Measurements from ENCODE around the gene TACO1. TPM values are rescaled to one million over a fixed set of nuclear protein-coding genes. Genes with fewer than 3 reads are reported as not detected.

The TACO1 gene
- total and polyA plus RNA-seq, 2 of the 8 experiments (the other 6 are each of a cell fraction or from before 2014, with no cell fraction given): 19.1 to 23.6 TPM

- H3K23ac ChIP-seq (ENCODE audit: insufficient read length): no peak overlapping the region
- ChIA-PET POLR2A (ENCODE audit: partially characterized antibody) (interaction anchor here (0.9 to 1.9 kb wide), 4 partner anchors 16 to 180 kb away, joined by 3 to 5 read pairs (median 3); partner anchors contain the start of gene MAP3K3), CTCF (ENCODE audit: partially characterized antibody) (interaction anchor here (1.0 to 1.7 kb wide), 5 partner anchors 27 to 211 kb away, joined by 3 to 5 read pairs (median 3); no protein-coding TSS in a partner anchor)
- no peak overlapping the region for H2BK15ac ChIP-seq (ENCODE audit: low read length)
- FAIRE-seq (no peak), DNase-seq (ENCODE audit: low read depth in 1 of 2, low spot score in 2 of 2) (no peak)
- peak overlapping the region; percentile 14 to 53; a peak in 2 of 4 replicates for H3K4me2 ChIP-seq (ENCODE audit: insufficient read depth in 1 of 2, low read depth in 2 of 2, low read length in 2 of 2)
- no peak overlapping the region for H3K4me3 ChIP-seq (ENCODE audit: extremely low read depth in 1 of 4, insufficient read depth in 2 of 4, low read depth in 3 of 4, low read length in 4 of 4)
- H2AK5ac ChIP-seq (ENCODE audit: low read depth, low read length): no peak overlapping the region
- H2BK12ac ChIP-seq (ENCODE audit: low read depth, low read length): no peak overlapping the region
- H3K23me2 ChIP-seq (ENCODE audit: low read depth, low read length): no peaks in the 10 kb centered on the region
- H2BK120ac ChIP-seq (replicated peaks; ENCODE audit: low read depth, low read length): no peak overlapping the region
- H3K9ac ChIP-seq (replicated peaks in 1 of 4; ENCODE audit: extremely low read depth in 1 of 4, low read depth in 3 of 4, low read length in 3 of 4): no peak overlapping the region
- H3K36me3 ChIP-seq (ENCODE audit: control insufficient read depth in 2 of 4, insufficient read depth in 4 of 4, low read length in 3 of 4): peaks cover 0 to 5% (median 2%) of the 10 kb centered on the region in 4 experiments; a peak in 5 of 8 replicates
- no peak overlapping the region for H3K27ac ChIP-seq (ENCODE audit: low read depth, low read length)
- no peak overlapping the region for H3K14ac ChIP-seq (ENCODE audit: insufficient read length)
- H4K8ac ChIP-seq (ENCODE audit: extremely low read depth, insufficient read depth, low read length): no peak overlapping the region
- H3K27me3 ChIP-seq (replicated peaks in 1 of 4; ENCODE audit: control insufficient read depth in 3 of 4, extremely low read depth in 1 of 4, insufficient read depth in 3 of 4, low read length in 3 of 4): no peaks in the 10 kb centered on the region
- no peak overlapping the region for H2BK5ac ChIP-seq (ENCODE audit: low read depth, low read length)
- H2BK20ac ChIP-seq (ENCODE audit: low read length): no peak overlapping the region
- no peak overlapping the region for H3K56ac ChIP-seq (replicated peaks; ENCODE audit: insufficient read length, low read depth, low read length)
- H3K18ac ChIP-seq (ENCODE audit: extremely low read depth, low read length): no peak overlapping the region
- peaks cover 0 to 12% (median 1%) of the 10 kb centered on the region in 4 experiments; a peak in 1 of 7 replicates for H3K4me1 ChIP-seq (replicated peaks in 1 of 4; ENCODE audit: control insufficient read depth in 3 of 4, insufficient read depth in 4 of 4, low read length in 3 of 4)
- H4K5ac ChIP-seq (ENCODE audit: insufficient read length, low read depth, low read length): no peak overlapping the region
- no peaks in the 10 kb centered on the region for H3K79me2 ChIP-seq (ENCODE audit: control insufficient read depth in 1 of 2, insufficient read depth in 2 of 2, low read length in 2 of 2)
- no peaks in the 10 kb centered on the region for H4K20me1 ChIP-seq (replicated peaks in 1 of 2; ENCODE audit: control insufficient read depth in 1 of 2, insufficient read depth in 2 of 2, low read length in 2 of 2)
- H3K9me3 ChIP-seq (ENCODE audit: insufficient read depth in 2 of 2, low read depth in 1 of 2, low read length in 1 of 2): no peaks in the 10 kb centered on the region
- TF ChIP-seq JUND (IDR thresholded peaks at IDR 0.05; ENCODE audit: low read length) (no peak), CEBPB (IDR thresholded peaks at IDR 0.05; ENCODE audit: low read depth, low read length) (0 out of 2 replicates have a peak, but pooled peaks have one; percentile 13)
- H2AFZ ChIP-seq (ENCODE audit: low read length): no peak overlapping the region
- no peak overlapping the region for H3K4ac ChIP-seq (replicated peaks; ENCODE audit: insufficient read length, low read depth, low read length)
- no peak overlapping the region for H4K91ac ChIP-seq (replicated peaks; ENCODE audit: insufficient read length, low read length)
- H3K79me1 ChIP-seq (ENCODE audit: low read depth, low read length): no peaks in the 10 kb centered on the region; the same call in 1 of the 2 replicates
Measured at GRCh38 chr17:63647936-63648335, 47.2 kb downstream of the TACO1 start.
